RWPE2 (cell line): ENCODE measurements around the gene WDR88.

Source experiments
- ATAC-seq: fragments of 200-7000 bp; cut with Tn5 transposase; 3 replicates; pipeline ENCODE4 v1.9.1; 2021; ENCODE audit warnings: low read depth
- DNase-seq: peaks from one replicate; pipeline ENCODE4 v3.0.0-alpha.2; 2020; ENCODE audit warnings: low spot score
- H3K27ac ChIP-seq: fragments of 450-650 bp; 2 replicates; pipeline ENCODE4 v1.5.1; 2017; ENCODE audit warnings: mild to moderate bottlenecking; ENCODE audit not compliant: poor library complexity, severe bottlenecking
- H3K27me3 ChIP-seq: fragments of 250-450 bp; sonication (Bioruptor Pico); 2 replicates; pipeline ENCODE4 v1.5.1; 2021; ENCODE audit warnings: mild to moderate bottlenecking, moderate library complexity; ENCODE audit not compliant: insufficient read depth, poor library complexity, severe bottlenecking
- H3K36me3 ChIP-seq: fragments of 250-450 bp; sonication (Bioruptor Pico); 2 replicates; pipeline ENCODE4 v1.5.1; 2020; ENCODE audit warnings: low read depth, mild to moderate bottlenecking, moderate library complexity
- H3K4me1 ChIP-seq: fragments of 250-450 bp; sonication (Bioruptor Pico); 2 replicates; pipeline ENCODE4 v1.5.1; 2021; ENCODE audit warnings: mild to moderate bottlenecking, moderate library complexity; ENCODE audit not compliant: insufficient read depth, poor library complexity, severe bottlenecking
- H3K4me3 ChIP-seq: fragments of 250-450 bp; sonication (Bioruptor Pico); 2 replicates; pipeline ENCODE4 v1.5.1; 2021; ENCODE audit warnings: mild to moderate bottlenecking, moderate library complexity; ENCODE audit not compliant: severe bottlenecking
- H3K9me3 ChIP-seq: fragments of 250-450 bp; sonication (Bioruptor Pico); 2 replicates; pipeline ENCODE4 v1.5.1; 2021; ENCODE audit warnings: mild to moderate bottlenecking, moderate library complexity; ENCODE audit not compliant: severe bottlenecking
- TF ChIP-seq, protein P1 (sequence below): fragments of 450-650 bp; IDR thresholded peaks from one replicate; pipeline ENCODE4 v1.5.1; 2017; ENCODE audit warnings: mild to moderate bottlenecking, moderate library complexity; ENCODE audit not compliant: poor library complexity, severe bottlenecking

Gene WDR88

GRCh38 chr19:33202546-33203507 lies 70.9 kb downstream of the WDR88 start:
- no peak for ATAC-seq
- no peak for DNase-seq
- H3K4me1 ChIP-seq: no peaks in the 10 kb centered on the region
- no peaks in the 10 kb centered on the region for H3K36me3 ChIP-seq
- H3K27ac ChIP-seq: no peak overlapping the region
- H3K27me3 ChIP-seq: no peaks in the 10 kb centered on the region
- no peak overlapping the region for H3K4me3 ChIP-seq
- H3K9me3 ChIP-seq: no peaks in the 10 kb centered on the region
- TF ChIP-seq, protein P1, sequence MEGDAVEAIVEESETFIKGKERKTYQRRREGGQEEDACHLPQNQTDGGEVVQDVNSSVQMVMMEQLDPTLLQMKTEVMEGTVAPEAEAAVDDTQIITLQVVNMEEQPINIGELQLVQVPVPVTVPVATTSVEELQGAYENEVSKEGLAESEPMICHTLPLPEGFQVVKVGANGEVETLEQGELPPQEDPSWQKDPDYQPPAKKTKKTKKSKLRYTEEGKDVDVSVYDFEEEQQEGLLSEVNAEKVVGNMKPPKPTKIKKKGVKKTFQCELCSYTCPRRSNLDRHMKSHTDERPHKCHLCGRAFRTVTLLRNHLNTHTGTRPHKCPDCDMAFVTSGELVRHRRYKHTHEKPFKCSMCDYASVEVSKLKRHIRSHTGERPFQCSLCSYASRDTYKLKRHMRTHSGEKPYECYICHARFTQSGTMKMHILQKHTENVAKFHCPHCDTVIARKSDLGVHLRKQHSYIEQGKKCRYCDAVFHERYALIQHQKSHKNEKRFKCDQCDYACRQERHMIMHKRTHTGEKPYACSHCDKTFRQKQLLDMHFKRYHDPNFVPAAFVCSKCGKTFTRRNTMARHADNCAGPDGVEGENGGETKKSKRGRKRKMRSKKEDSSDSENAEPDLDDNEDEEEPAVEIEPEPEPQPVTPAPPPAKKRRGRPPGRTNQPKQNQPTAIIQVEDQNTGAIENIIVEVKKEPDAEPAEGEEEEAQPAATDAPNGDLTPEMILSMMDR: no peak

GRCh38 chr19:33203529-33203928 lies 71.6 kb downstream of the WDR88 start:
- Histone ChIP-seq H3K27ac (no peak overlapping the region), H3K36me3 (no peaks in the 10 kb centered on the region), H3K4me1 (no peaks in the 10 kb centered on the region), H3K27me3 (no peaks in the 10 kb centered on the region), H3K4me3 (no peak overlapping the region), H3K9me3 (no peaks in the 10 kb centered on the region)
- no peak for DNase-seq
- TF ChIP-seq, protein P1: no peak
- ATAC-seq: no peak

DNA sequence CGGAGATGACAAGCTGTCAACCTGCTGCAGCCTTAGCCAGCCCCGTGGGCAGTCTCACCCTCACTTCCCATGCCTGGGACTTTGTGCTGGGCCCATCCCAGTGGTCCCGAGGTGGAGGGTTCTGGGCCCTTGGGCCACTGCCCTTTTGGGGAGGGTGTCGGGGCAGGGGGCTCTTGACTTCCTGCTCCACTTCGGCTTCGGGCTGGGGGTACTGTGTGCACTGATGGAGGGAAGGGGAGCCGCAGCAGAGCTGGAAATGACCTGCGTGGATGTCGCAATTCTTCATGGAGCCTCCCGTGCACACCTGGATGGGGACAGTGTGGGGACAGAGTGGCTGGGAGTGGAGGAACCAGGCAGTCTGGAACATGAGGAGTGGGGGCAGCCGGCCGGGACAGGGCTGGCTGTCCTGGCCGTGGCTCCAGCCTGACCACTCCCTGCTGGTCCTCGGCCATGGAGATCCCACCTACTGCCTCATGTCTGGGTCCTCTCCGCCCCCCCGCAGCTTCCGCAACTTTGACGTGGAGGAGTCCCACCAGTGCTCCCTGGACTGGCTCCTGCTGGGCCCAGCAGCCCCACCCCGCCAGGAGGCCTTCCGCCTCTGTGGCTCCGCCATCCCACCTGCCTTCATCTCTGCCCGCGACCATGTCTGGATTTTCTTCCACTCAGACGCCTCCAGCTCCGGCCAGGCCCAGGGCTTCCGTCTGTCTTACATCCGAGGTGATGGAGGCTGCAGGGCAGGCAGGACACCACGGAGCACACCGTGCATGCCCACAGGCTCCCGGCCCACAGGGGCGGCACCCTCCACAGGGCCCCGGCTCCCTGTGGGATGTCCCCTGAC lies 72.4 kb downstream of the WDR88 start:
- no peaks in the 10 kb centered on the region for H3K9me3 ChIP-seq
- ATAC-seq (no peak), DNase-seq (no peak)
- H3K36me3 ChIP-seq: no peaks in the 10 kb centered on the region
- H3K4me3 ChIP-seq: no peak overlapping the region
- no peaks in the 10 kb centered on the region for H3K4me1 ChIP-seq
- no peaks in the 10 kb centered on the region for H3K27me3 ChIP-seq
- TF ChIP-seq, protein P1: no peak
- H3K27ac ChIP-seq: no peak overlapping the region

DNA sequence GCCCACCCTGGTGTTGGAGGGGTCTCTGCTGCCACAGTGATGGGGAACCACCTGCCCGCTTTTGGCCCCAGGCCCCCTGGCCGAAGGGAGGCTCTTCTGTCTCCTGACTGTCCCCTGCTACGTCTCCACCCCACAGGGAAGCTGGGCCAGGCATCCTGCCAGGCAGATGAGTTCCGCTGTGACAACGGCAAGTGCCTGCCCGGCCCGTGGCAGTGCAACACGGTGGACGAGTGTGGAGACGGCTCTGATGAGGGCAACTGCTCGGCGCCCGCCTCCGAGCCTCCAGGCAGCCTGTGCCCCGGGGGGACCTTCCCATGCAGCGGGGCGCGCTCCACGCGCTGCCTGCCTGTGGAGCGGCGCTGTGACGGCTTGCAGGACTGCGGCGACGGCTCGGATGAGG lies 73.2 kb downstream of the WDR88 start:
- no peak for DNase-seq
- H3K4me1 ChIP-seq: no peaks in the 10 kb centered on the region
- TF ChIP-seq, protein P1: no peak
- no peak overlapping the region for H3K27ac ChIP-seq
- no peak for ATAC-seq
- H3K4me3 ChIP-seq: no peak overlapping the region
- no peaks in the 10 kb centered on the region for H3K27me3 ChIP-seq
- no peaks in the 10 kb centered on the region for H3K36me3 ChIP-seq
- no peaks in the 10 kb centered on the region for H3K9me3 ChIP-seq
